ENCODE results near the gene CYP11A1.

CYP11A1 gene

GRCh38 chr15:74400915-74401757 lies 33.7 kb upstream of the CYP11A1 start:
- TF ChIP-seq POLR2AphosphoS5 (IDR thresholded peaks at IDR 0.05; ENCODE audit: low read depth, low read length): no peak
- TF ChIP-seq FOXP2 (optimal IDR thresholded peaks at IDR 0.05; ENCODE audit: borderline replicate concordance, extremely low read depth, extremely low read length, insufficient read depth): no peak
- no peak for TF ChIP-seq TAF1 (IDR thresholded peaks at IDR 0.05; ENCODE audit: borderline replicate concordance, insufficient read depth, low read length)
- TF ChIP-seq REST (IDR thresholded peaks at IDR 0.05; ENCODE audit: insufficient read depth in 1 of 2, low read depth in 2 of 2, low read length in 2 of 2): no peak
- no peak for TF ChIP-seq SIN3A (IDR thresholded peaks at IDR 0.05; ENCODE audit: borderline replicate concordance, insufficient read depth, low read length)

- TF ChIP-seq TAF1 (IDR thresholded peaks at IDR 0.05; ENCODE audit: borderline replicate concordance, insufficient read depth, low read length) (no peak), REST (IDR thresholded peaks at IDR 0.05; ENCODE audit: insufficient read depth in 1 of 2, low read depth in 2 of 2, low read length in 2 of 2) (no peak), SIN3A (IDR thresholded peaks at IDR 0.05; ENCODE audit: borderline replicate concordance, insufficient read depth, low read length) (no peak), FOXP2 (optimal IDR thresholded peaks at IDR 0.05; ENCODE audit: borderline replicate concordance, extremely low read depth, extremely low read length, insufficient read depth) (no peak), POLR2AphosphoS5 (IDR thresholded peaks at IDR 0.05; ENCODE audit: low read depth, low read length) (no peak)
These were observed 32.9 kb upstream of the CYP11A1 start for GRCh38 chr15:74400313-74400860.

GRCh38 chr15:74399511-74400312 lies 32.3 kb upstream of the CYP11A1 start:
- TF ChIP-seq TAF1 (IDR thresholded peaks at IDR 0.05; ENCODE audit: borderline replicate concordance, insufficient read depth, low read length) (no peak), POLR2AphosphoS5 (IDR thresholded peaks at IDR 0.05; ENCODE audit: low read depth, low read length) (no peak), SIN3A (IDR thresholded peaks at IDR 0.05; ENCODE audit: borderline replicate concordance, insufficient read depth, low read length) (no peak), REST (IDR thresholded peaks at IDR 0.05; ENCODE audit: insufficient read depth in 1 of 2, low read depth in 2 of 2, low read length in 2 of 2) (no peak), FOXP2 (optimal IDR thresholded peaks at IDR 0.05; ENCODE audit: borderline replicate concordance, extremely low read depth, extremely low read length, insufficient read depth) (no peak)

GRCh38 chr15:74399100-74399499 lies 31.7 kb upstream of the CYP11A1 start:
- TF ChIP-seq TAF1 (IDR thresholded peaks at IDR 0.05; ENCODE audit: borderline replicate concordance, insufficient read depth, low read length) (no peak), POLR2AphosphoS5 (IDR thresholded peaks at IDR 0.05; ENCODE audit: low read depth, low read length) (no peak), REST (IDR thresholded peaks at IDR 0.05; ENCODE audit: insufficient read depth in 1 of 2, low read depth in 2 of 2, low read length in 2 of 2) (no peak), SIN3A (IDR thresholded peaks at IDR 0.05; ENCODE audit: borderline replicate concordance, insufficient read depth, low read length) (no peak), FOXP2 (optimal IDR thresholded peaks at IDR 0.05; ENCODE audit: borderline replicate concordance, extremely low read depth, extremely low read length, insufficient read depth) (no peak)
